Neural crest cell (in vitro differentiated cells): ENCODE data around the gene ZNF335. TPM values are rescaled to one million over a fixed set of nuclear protein-coding genes. Genes with fewer than 3 reads are reported as not detected.

Source experiments
- DNase-seq: peaks from one replicate; pipeline ENCODE4 v3.0.0; 2021; ENCODE audit warnings: low read depth, mixed read lengths, low spot score
- H3K27ac Mint-ChIP-seq: one replicate; pipeline ENCODE4 v1.8.0; 2021; ENCODE audit warnings: mild to moderate bottlenecking, mixed read lengths; ENCODE audit not compliant: unreplicated experiment
- H3K27me3 Mint-ChIP-seq: 2 replicates; pipeline ENCODE4 v1.8.0; 2021; ENCODE audit warnings: low read depth, mild to moderate bottlenecking, mixed read lengths
- H3K36me3 Mint-ChIP-seq: 2 replicates; pipeline ENCODE4 v1.8.0; 2021; ENCODE audit warnings: low read depth, mild to moderate bottlenecking, mixed read lengths
- H3K4me1 Mint-ChIP-seq: 2 replicates; pipeline ENCODE4 v1.8.0; 2021; ENCODE audit warnings: mixed read lengths
- H3K4me3 Mint-ChIP-seq: one replicate; pipeline ENCODE4 v1.8.0; 2021; ENCODE audit warnings: mild to moderate bottlenecking, mixed read lengths
- H3K9me3 Mint-ChIP-seq: 2 replicates; pipeline ENCODE4 v1.8.0; 2021; ENCODE audit warnings: mixed read lengths
- CTCF ChIP-seq: fragments of 200-600 bp; sonication (generic); conservative IDR thresholded peaks from 2 replicates; pipeline ENCODE4 v1.5.0; 2021; ENCODE audit warnings: antibody characterized with exemption, mild to moderate bottlenecking
- total RNA-seq: library from RNA; stranded (reverse); gene quantifications from 2 replicates; pipeline ENCODE4 v1.2.1, GENCODE V29; 2021

The ZNF335 gene
- total RNA-seq, 1 donor from 2014 or later = 24.8 TPM

GRCh38 chr20:46017272-46017671, 45.3 kb upstream of the ZNF335 start:
- DNase-seq = no peak
- no peaks in the 10 kb centered on the region for H3K36me3 Mint-ChIP-seq
- no peaks in the 10 kb centered on the region for H3K9me3 Mint-ChIP-seq
- no peak for TF ChIP-seq CTCF
- no peak overlapping the region for H3K4me3 Mint-ChIP-seq
- peaks cover 10% of the 10 kb centered on the region for H3K4me1 Mint-ChIP-seq
- peaks cover 70% of the 10 kb centered on the region for H3K27me3 Mint-ChIP-seq
- no peak overlapping the region for H3K27ac Mint-ChIP-seq

GRCh38 chr20:46014517-46015396, 42.8 kb upstream of the ZNF335 start:
- no peak overlapping the region for H3K27ac Mint-ChIP-seq
- no peaks in the 10 kb centered on the region for H3K36me3 Mint-ChIP-seq
- no peak for TF ChIP-seq CTCF
- no peak for DNase-seq
- H3K9me3 Mint-ChIP-seq = no peaks in the 10 kb centered on the region
- peaks cover 4% of the 10 kb centered on the region for H3K4me1 Mint-ChIP-seq
- no peak overlapping the region for H3K4me3 Mint-ChIP-seq
- peaks cover 68% of the 10 kb centered on the region for H3K27me3 Mint-ChIP-seq

GRCh38 chr20:46013829-46014516, 42.0 kb upstream of the ZNF335 start:
- no peak overlapping the region for H3K27ac Mint-ChIP-seq
- DNase-seq = peak; percentile 56
- H3K4me1 Mint-ChIP-seq = peaks cover 4% of the 10 kb centered on the region
- H3K9me3 Mint-ChIP-seq = no peaks in the 10 kb centered on the region
- H3K4me3 Mint-ChIP-seq = no peak overlapping the region
- TF ChIP-seq CTCF = peak; percentile 79
- H3K36me3 Mint-ChIP-seq = no peaks in the 10 kb centered on the region
- H3K27me3 Mint-ChIP-seq = peaks cover 70% of the 10 kb centered on the region

- TF ChIP-seq CTCF = no peak
- no peak for DNase-seq
- Mint-ChIP-seq H3K9me3 (no peaks in the 10 kb centered on the region), H3K27me3 (peaks cover 68% of the 10 kb centered on the region), H3K36me3 (no peaks in the 10 kb centered on the region), H3K4me3 (no peak overlapping the region), H3K4me1 (peaks cover 6% of the 10 kb centered on the region), H3K27ac (no peak overlapping the region)
Observed at GRCh38 chr20:46013322-46013828, 41.4 kb upstream of the ZNF335 start.

- Mint-ChIP-seq H3K27ac (no peak overlapping the region), H3K4me3 (no peak overlapping the region)
Observed at GRCh38 chr20:46012921-46013320, 40.9 kb upstream of the ZNF335 start.

More at GRCh38 chr20:46012921-46013320, 40.9 kb upstream of the ZNF335 start:
- TF ChIP-seq CTCF = no peak
- DNase-seq = no peak
- peaks cover 69% of the 10 kb centered on the region for H3K27me3 Mint-ChIP-seq
- peaks cover 10% of the 10 kb centered on the region for H3K4me1 Mint-ChIP-seq
- no peaks in the 10 kb centered on the region for H3K9me3 Mint-ChIP-seq
- H3K36me3 Mint-ChIP-seq = no peaks in the 10 kb centered on the region
